Activated naive CD8-positive, alpha-beta T cell (primary cell): ENCODE data around the gene CDH8.

Source experiments
- H3K27ac Mint-ChIP-seq: one replicate; pipeline ENCODE4 v1.8.0; 2021; ENCODE audit warnings: mixed read lengths
- H3K27me3 Mint-ChIP-seq: one replicate; pipeline ENCODE4 v1.8.0; 2021; ENCODE audit warnings: mixed read lengths
- H3K36me3 Mint-ChIP-seq: one replicate; pipeline ENCODE4 v1.8.0; 2021; ENCODE audit warnings: mixed read lengths
- H3K4me1 Mint-ChIP-seq: one replicate; pipeline ENCODE4 v1.8.0; 2021; ENCODE audit warnings: low read depth, mixed read lengths
- H3K4me3 Mint-ChIP-seq: one replicate; pipeline ENCODE4 v1.8.0; 2021; ENCODE audit warnings: mild to moderate bottlenecking, mixed read lengths
- H3K9me3 Mint-ChIP-seq: one replicate; pipeline ENCODE4 v1.8.0; 2021; ENCODE audit warnings: low read depth, mixed read lengths

The CDH8 gene

DNA sequence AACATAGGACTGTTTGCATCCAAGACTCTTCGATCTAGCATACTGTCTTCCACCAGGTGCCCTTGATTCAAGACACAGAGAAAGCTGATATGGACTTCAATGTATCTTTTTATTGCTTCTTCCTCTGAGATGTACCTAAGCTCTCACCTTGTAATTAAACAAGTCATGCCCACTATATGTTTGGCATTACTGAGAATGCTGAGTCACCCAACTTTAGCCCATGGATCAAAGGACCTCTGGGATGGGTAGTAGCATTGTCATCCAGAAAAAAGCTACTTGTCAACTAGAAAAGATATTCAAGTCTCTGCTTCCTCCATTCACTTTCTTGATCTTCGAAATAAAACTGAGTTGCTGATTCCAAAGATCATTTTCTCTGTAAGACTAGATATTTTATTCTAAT is 37.8 kb downstream of the CDH8 start:
- Mint-ChIP-seq H3K4me3 (no peak overlapping the region), H3K27me3 (no peaks in the 10 kb centered on the region), H3K27ac (no peak overlapping the region), H3K36me3 (no peaks in the 10 kb centered on the region), H3K4me1 (no peaks in the 10 kb centered on the region), H3K9me3 (peaks cover 11% of the 10 kb centered on the region)

- Mint-ChIP-seq H3K4me1 (no peaks in the 10 kb centered on the region), H3K27me3 (no peaks in the 10 kb centered on the region), H3K4me3 (no peak overlapping the region)
Measured at GRCh38 chr16:61993108-61993507, 43.1 kb downstream of the CDH8 start.

DNA sequence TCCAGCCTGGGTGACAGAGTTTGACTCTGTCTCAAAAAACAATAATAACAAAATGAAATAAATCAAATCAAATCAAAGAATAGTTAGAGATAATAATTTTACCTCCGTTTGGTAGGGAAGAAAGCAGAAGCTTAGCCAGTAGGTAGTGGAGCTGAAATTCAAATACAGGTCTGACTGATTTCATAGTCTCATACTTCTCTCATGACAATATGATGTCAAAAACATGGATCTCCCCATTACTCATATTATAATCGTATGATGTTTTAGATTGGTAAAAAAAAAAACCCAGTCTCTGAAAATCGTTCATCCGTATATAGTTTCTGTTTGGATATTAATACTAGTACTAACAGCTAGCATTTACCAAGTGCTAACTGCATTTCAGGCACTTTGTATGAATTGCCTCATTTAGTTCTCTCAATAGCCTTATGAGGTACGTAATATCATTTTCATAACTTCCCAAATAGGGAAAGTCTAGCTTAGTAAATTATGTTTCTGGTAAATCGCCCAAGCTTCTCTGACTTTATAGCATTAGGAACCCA is 48.7 kb downstream of the CDH8 start:
- Mint-ChIP-seq H3K4me3 (no peak overlapping the region), H3K4me1 (no peaks in the 10 kb centered on the region), H3K9me3 (peaks cover 19% of the 10 kb centered on the region), H3K27ac (no peak overlapping the region), H3K27me3 (no peaks in the 10 kb centered on the region), H3K36me3 (no peaks in the 10 kb centered on the region)

More at GRCh38 chr16:61993108-61993507, 43.1 kb downstream of the CDH8 start:
- Mint-ChIP-seq H3K27ac (no peak overlapping the region), H3K36me3 (no peaks in the 10 kb centered on the region), H3K9me3 (peaks cover 9% of the 10 kb centered on the region)

- H3K27me3 Mint-ChIP-seq, result no peaks in the 10 kb centered on the region
- H3K9me3 Mint-ChIP-seq, result peaks cover 4% of the 10 kb centered on the region
- no peak overlapping the region for H3K4me3 Mint-ChIP-seq
- H3K27ac Mint-ChIP-seq, result no peak overlapping the region
- H3K36me3 Mint-ChIP-seq, result no peaks in the 10 kb centered on the region
- no peaks in the 10 kb centered on the region for H3K4me1 Mint-ChIP-seq
Measured at GRCh38 chr16:61969077-61969382, 67.2 kb downstream of the CDH8 start.

GRCh38 chr16:61968242-61969076 is 67.8 kb downstream of the CDH8 start:
- no peak overlapping the region for H3K4me3 Mint-ChIP-seq
- H3K27me3 Mint-ChIP-seq, result no peaks in the 10 kb centered on the region
- no peaks in the 10 kb centered on the region for H3K36me3 Mint-ChIP-seq
- no peak overlapping the region for H3K27ac Mint-ChIP-seq
- H3K4me1 Mint-ChIP-seq, result no peaks in the 10 kb centered on the region
- H3K9me3 Mint-ChIP-seq, result peaks cover 4% of the 10 kb centered on the region

DNA sequence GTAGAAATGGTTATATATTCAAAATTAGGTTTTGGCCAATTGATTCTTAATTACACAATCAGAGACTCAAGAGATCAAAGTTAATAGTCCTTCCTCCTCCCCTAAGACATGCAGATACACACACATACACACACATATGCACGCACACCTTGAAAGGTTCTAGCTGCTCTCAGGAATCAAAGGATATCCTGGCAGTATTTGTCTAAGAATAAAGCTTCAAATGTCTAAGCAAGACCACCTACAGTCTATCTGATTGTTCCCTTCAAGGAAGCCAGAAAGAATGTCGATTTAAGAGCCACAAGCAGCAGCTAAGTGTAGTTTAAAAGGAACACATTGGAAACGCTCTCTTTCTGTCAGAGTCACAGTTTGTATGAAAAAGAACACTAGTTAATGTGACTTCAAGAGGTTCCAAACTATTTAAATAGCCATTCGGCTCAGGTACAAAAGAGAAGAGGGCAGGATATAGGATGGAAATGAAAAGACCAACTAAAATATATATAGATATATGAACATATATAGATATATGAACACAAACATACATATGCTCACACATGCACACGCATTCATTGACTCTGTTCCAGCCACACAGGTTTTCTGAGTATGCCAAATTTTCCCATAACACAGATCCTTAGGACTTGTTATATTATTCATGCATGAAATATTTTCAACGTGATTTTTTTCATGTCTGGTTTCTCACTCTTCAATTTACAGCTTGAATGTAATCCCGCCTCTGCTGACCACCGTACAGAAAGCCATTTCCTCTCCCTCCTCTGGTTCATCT is 79.0 kb downstream of the CDH8 start:
- H3K4me3 Mint-ChIP-seq, result no peak overlapping the region
- no peaks in the 10 kb centered on the region for H3K36me3 Mint-ChIP-seq
- no peak overlapping the region for H3K27ac Mint-ChIP-seq
- H3K9me3 Mint-ChIP-seq, result peaks cover 9% of the 10 kb centered on the region
- no peaks in the 10 kb centered on the region for H3K4me1 Mint-ChIP-seq
- no peaks in the 10 kb centered on the region for H3K27me3 Mint-ChIP-seq

DNA sequence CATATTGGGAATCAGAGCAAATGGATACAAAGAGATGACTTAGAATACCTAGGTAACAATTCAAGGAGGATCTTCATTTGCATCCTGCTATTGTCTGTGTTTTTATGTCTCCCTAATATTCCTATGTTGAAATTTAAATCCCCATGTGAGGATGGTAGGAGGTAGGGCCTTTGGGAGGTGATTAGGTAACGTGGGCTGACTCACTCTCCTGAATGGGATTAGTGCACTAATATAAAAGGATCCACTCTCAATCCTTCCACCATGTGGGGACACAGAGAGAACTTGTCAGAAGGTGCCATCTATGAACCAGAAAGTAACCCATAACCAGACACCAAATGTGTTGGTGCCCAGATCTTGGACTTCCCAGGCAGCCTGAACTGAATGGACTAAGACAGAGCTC is 83.4 kb downstream of the CDH8 start:
- Mint-ChIP-seq H3K27me3 (no peaks in the 10 kb centered on the region), H3K36me3 (no peaks in the 10 kb centered on the region), H3K4me1 (no peaks in the 10 kb centered on the region), H3K4me3 (no peak overlapping the region), H3K27ac (no peak overlapping the region), H3K9me3 (peaks cover 6% of the 10 kb centered on the region)

DNA sequence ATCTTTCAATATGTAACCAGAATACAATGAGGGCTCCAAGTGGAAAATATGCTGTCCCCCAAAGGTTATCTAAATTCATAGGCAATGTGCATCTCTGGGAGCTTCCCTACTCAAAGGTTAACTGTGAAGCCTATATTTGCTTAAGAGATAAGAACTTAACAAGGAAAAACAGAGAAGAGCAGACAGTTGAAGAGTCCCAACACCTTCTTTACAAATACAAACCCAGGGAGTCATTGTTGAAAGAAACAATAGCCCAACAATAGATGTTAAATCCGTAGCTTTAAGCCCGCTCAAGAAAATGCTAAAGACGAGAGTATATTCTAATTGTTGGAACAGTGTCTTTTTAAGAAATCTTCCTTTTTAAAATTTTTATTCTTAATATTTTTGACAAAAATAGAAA is 87.8 kb downstream of the CDH8 start:
- H3K27ac Mint-ChIP-seq, result no peak overlapping the region
- H3K4me3 Mint-ChIP-seq, result no peak overlapping the region
- H3K9me3 Mint-ChIP-seq, result peaks cover 19% of the 10 kb centered on the region
- no peaks in the 10 kb centered on the region for H3K36me3 Mint-ChIP-seq
- no peaks in the 10 kb centered on the region for H3K4me1 Mint-ChIP-seq
- H3K27me3 Mint-ChIP-seq, result no peaks in the 10 kb centered on the region

- Mint-ChIP-seq H3K4me1 (no peaks in the 10 kb centered on the region), H3K27ac (no peak overlapping the region), H3K27me3 (no peaks in the 10 kb centered on the region), H3K4me3 (no peak overlapping the region), H3K9me3 (peaks cover 24% of the 10 kb centered on the region), H3K36me3 (peaks cover 2% of the 10 kb centered on the region)
Measured at GRCh38 chr16:61946019-61946418, 90.2 kb downstream of the CDH8 start.

- Mint-ChIP-seq H3K27me3 (no peaks in the 10 kb centered on the region), H3K27ac (no peak overlapping the region), H3K4me3 (no peak overlapping the region), H3K9me3 (peaks cover 24% of the 10 kb centered on the region), H3K36me3 (peaks cover 2% of the 10 kb centered on the region), H3K4me1 (no peaks in the 10 kb centered on the region)
Measured at GRCh38 chr16:61945511-61945910, 90.7 kb downstream of the CDH8 start.

DNA sequence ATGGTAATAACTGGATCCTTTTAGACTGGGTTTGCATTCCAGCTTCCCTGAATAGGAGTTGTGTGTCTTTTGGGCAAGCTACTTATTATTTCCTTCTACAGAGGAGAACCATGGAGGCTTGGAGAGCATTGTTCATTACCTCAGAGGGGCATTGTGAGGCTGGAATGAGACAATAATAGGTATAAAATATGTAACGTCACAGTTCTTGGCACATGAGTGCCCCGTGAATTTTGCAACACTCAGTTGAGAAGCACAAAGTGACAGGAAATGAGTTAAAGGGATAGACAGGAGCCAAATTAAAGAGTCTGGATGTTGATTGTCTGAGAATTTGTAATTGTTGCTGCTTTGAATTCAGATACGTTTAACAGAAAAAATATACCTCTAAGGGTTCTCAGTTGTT is 92.2 kb downstream of the CDH8 start:
- Mint-ChIP-seq H3K27ac (no peak overlapping the region), H3K4me1 (no peaks in the 10 kb centered on the region), H3K36me3 (peaks cover 2% of the 10 kb centered on the region), H3K4me3 (no peak overlapping the region), H3K9me3 (peaks cover 24% of the 10 kb centered on the region), H3K27me3 (no peaks in the 10 kb centered on the region)

- Mint-ChIP-seq H3K4me3 (no peak overlapping the region), H3K4me1 (no peaks in the 10 kb centered on the region), H3K36me3 (peaks cover 2% of the 10 kb centered on the region), H3K9me3 (peaks cover 17% of the 10 kb centered on the region), H3K27me3 (no peaks in the 10 kb centered on the region), H3K27ac (no peak overlapping the region)
Measured at GRCh38 chr16:61940611-61941010, 95.6 kb downstream of the CDH8 start.

DNA sequence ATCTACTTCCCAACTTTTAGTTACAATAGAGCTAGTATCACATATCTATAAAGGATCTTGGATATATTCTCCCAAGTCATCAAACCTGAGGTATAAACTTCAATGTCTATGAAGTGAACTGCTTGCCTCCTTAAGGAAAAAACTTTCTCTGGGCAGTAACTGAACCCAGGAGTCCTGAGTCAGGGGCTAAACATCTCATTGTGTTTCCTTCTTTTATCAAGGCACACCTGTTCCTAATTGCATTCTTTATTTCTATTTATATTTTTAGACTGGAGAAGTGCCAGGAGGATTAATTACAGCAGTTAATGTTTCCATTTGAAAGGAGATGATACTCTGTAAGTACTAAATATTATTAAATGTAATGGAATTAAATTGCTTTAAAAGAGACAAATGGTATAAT is 98.6 kb downstream of the CDH8 start:
- Mint-ChIP-seq H3K4me3 (no peak overlapping the region), H3K4me1 (no peaks in the 10 kb centered on the region), H3K36me3 (no peaks in the 10 kb centered on the region), H3K27me3 (no peaks in the 10 kb centered on the region), H3K27ac (no peak overlapping the region), H3K9me3 (peaks cover 11% of the 10 kb centered on the region)

DNA sequence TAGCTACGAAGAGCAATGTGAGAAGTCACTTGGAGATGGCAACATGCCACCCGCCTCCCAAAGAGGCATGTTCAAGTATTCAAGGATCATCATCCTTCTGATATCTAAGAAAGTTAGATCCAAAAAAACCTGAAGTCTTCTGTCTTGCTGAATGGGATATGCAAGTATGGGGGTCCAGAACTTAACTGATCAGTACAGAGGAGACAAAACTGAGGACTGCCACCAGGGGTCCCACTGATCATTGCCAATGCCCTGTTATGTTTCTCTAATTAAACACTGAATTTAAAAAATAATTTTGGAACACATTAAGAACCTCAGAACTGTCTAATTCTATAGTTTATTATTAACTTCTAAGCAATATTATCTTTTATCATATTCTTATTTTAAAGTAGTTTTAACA is 99.7 kb downstream of the CDH8 start:
- H3K27ac Mint-ChIP-seq, result no peak overlapping the region
- H3K4me1 Mint-ChIP-seq, result no peaks in the 10 kb centered on the region
- H3K27me3 Mint-ChIP-seq, result no peaks in the 10 kb centered on the region
- H3K4me3 Mint-ChIP-seq, result no peak overlapping the region
- H3K36me3 Mint-ChIP-seq, result no peaks in the 10 kb centered on the region
- H3K9me3 Mint-ChIP-seq, result peaks cover 8% of the 10 kb centered on the region

- no peaks in the 10 kb centered on the region for H3K36me3 Mint-ChIP-seq
- H3K9me3 Mint-ChIP-seq, result peaks cover 8% of the 10 kb centered on the region
- no peak overlapping the region for H3K27ac Mint-ChIP-seq
- H3K4me1 Mint-ChIP-seq, result no peaks in the 10 kb centered on the region
- H3K27me3 Mint-ChIP-seq, result no peaks in the 10 kb centered on the region
- no peak overlapping the region for H3K4me3 Mint-ChIP-seq
Measured at GRCh38 chr16:61934601-61935000, 101.6 kb downstream of the CDH8 start.
